GM18517 (cell line): ENCODE results near the gene CAPS.
"Not testable (repeated sequence)": the region's sequence is repeated elsewhere in the genome, so short reads cannot be mapped to it uniquely, and the experiment has no call there.

Experiments
- ATAC-seq: cut with Tn5 transposase; IDR thresholded peaks from one replicate; pipeline ENCODE4 v1.9.1; 2021; ENCODE audit warnings: mild to moderate bottlenecking, moderate library complexity; ENCODE audit not compliant: unreplicated experiment

The CAPS gene

GRCh38 chr19:5913739-5914357 lies at the start of gene CAPS:
Gene CAPS (plus strand): TSS chr19:5914254. CDS start chr19:5914407, 153 bp downstream.
- no peak for ATAC-seq

- ATAC-seq: no peak
Observed at GRCh38 chr19:5864725-5865486, 49.1 kb upstream of the CAPS start.

GRCh38 chr19:5865772-5866171 lies 48.3 kb upstream of the CAPS start:
- no peak for ATAC-seq

GRCh38 chr19:5867201-5868136 lies 46.6 kb upstream of the CAPS start:
- no peak for ATAC-seq

GRCh38 chr19:5870986-5871394 lies 43.1 kb upstream of the CAPS start:
- no peak for ATAC-seq

- no peak for ATAC-seq
Observed at GRCh38 chr19:5873617-5874199, 40.3 kb upstream of the CAPS start.

- ATAC-seq: not testable (repeated sequence)
Observed at GRCh38 chr19:5874496-5874895, 39.6 kb upstream of the CAPS start.

GRCh38 chr19:5877427-5877826 lies 36.6 kb upstream of the CAPS start:
- no peak for ATAC-seq

- no peak for ATAC-seq
Observed at GRCh38 chr19:5877882-5878281, 36.2 kb upstream of the CAPS start.

GRCh38 chr19:5880196-5880595 lies 33.9 kb upstream of the CAPS start:
- no peak for ATAC-seq

- no peak for ATAC-seq
Observed at GRCh38 chr19:5880604-5881078, 33.4 kb upstream of the CAPS start.

- no peak for ATAC-seq
Observed at GRCh38 chr19:5881543-5882299, 32.3 kb upstream of the CAPS start.

- no peak for ATAC-seq
Observed at GRCh38 chr19:5882421-5882968, 31.6 kb upstream of the CAPS start.

- not testable (repeated sequence) for ATAC-seq
Observed at GRCh38 chr19:5883157-5883873, 30.7 kb upstream of the CAPS start.

- not testable (repeated sequence) for ATAC-seq
Observed at GRCh38 chr19:5884065-5884811, 29.8 kb upstream of the CAPS start.

- ATAC-seq: no peak
Observed at GRCh38 chr19:5889288-5889971, 24.6 kb upstream of the CAPS start.

- ATAC-seq: no peak
Observed at GRCh38 chr19:5890099-5890498, 24.0 kb upstream of the CAPS start.

GRCh38 chr19:5891572-5891937 lies 22.5 kb upstream of the CAPS start:
- ATAC-seq: no peak
